OCI-LY3 (cell line): ENCODE measurements around the gene MRPL4.

Experiments used
- H2AFZ ChIP-seq: fragments of 200-600, 300-600 bp; shearing (Covaris generic); 2 replicates; pipeline ENCODE4 v1.6.0; 2014; ENCODE audit warnings: antibody characterized with exemption, low read depth, low read length
- H3K27ac ChIP-seq: fragments of 200-600, 300-600 bp; sonication (generic); 2 replicates; pipeline ENCODE4 v1.5.1; 2014; ENCODE audit warnings: mild to moderate bottlenecking, low read length, moderate library complexity, mixed read lengths
- H3K27me3 ChIP-seq: fragments of 200-600, 300-600 bp; sonication (generic); 2 replicates; pipeline ENCODE4 v1.6.1; 2014; ENCODE audit warnings: low read depth, low read length, mixed read lengths
- H3K36me3 ChIP-seq: fragments of 200-600, 300-600 bp; sonication (generic); replicated peaks from 2 replicates; pipeline ENCODE3; 2014; ENCODE audit warnings: low read depth, low read length, mixed read lengths
- H3K4me1 ChIP-seq: fragments of 300-600, 200-600 bp; sonication (generic); 2 replicates; pipeline ENCODE4 v1.6.1; 2014; ENCODE audit warnings: low read length, mixed read lengths
- H3K4me2 ChIP-seq: fragments of 200-600, 300-600 bp; sonication (generic); 2 replicates; pipeline ENCODE4 v1.6.1; 2014; ENCODE audit warnings: low read length, mixed read lengths
- H3K4me3 ChIP-seq: fragments of 300-600, 200-600 bp; sonication (generic); 2 replicates; pipeline ENCODE4 v1.5.1; 2014; ENCODE audit warnings: antibody characterized with exemption, mild to moderate bottlenecking, low read length, moderate library complexity
- H3K79me2 ChIP-seq: fragments of 300-600, 200-600 bp; shearing (Covaris generic); 2 replicates; pipeline ENCODE4 v1.6.1; 2014; ENCODE audit warnings: mild to moderate bottlenecking, low read length, mixed read lengths
- H3K9ac ChIP-seq: fragments of 300-600, 200-600 bp; shearing (Covaris generic); 2 replicates; pipeline ENCODE4 v1.6.0; 2014; ENCODE audit warnings: mild to moderate bottlenecking, low read length, moderate library complexity
- H3K9me3 ChIP-seq: fragments of 200-600, 300-600 bp; shearing (Covaris generic); 2 replicates; pipeline ENCODE4 v1.6.1; 2014; ENCODE audit warnings: low read length, mixed read lengths; ENCODE audit not compliant: insufficient read depth
- H4K20me1 ChIP-seq: fragments of 200-600, 300-600 bp; sonication (generic); 2 replicates; pipeline ENCODE4 v1.6.1; 2016; ENCODE audit warnings: low read length, mixed read lengths; ENCODE audit not compliant: insufficient read depth
- EZH2phosphoT487 ChIP-seq: fragments of 200-600 bp; shearing (Covaris generic); IDR thresholded peaks from 2 replicates; pipeline ENCODE4 v1.6.1; 2018; ENCODE audit warnings: antibody characterized with exemption, mixed run types, low read depth
- TF ChIP-seq, protein P1 (sequence below): fragments of 200-600, 300-600 bp; sonication (generic); IDR thresholded peaks from 2 replicates; pipeline ENCODE4 v1.5.1; 2014; ENCODE audit warnings: antibody characterized with exemption, low read length, low read depth

Gene MRPL4

GRCh38 chr19:10284065-10284959 lies 32.3 kb downstream of the MRPL4 start:
- H3K4me1 ChIP-seq, result peaks cover 5% of the 10 kb centered on the region
- H3K36me3 ChIP-seq, result peaks cover 68% of the 10 kb centered on the region
- H3K27ac ChIP-seq, result no peak overlapping the region
- no peaks in the 10 kb centered on the region for H3K27me3 ChIP-seq
- TF ChIP-seq EZH2phosphoT487, result no peak
- TF ChIP-seq, protein P1, sequence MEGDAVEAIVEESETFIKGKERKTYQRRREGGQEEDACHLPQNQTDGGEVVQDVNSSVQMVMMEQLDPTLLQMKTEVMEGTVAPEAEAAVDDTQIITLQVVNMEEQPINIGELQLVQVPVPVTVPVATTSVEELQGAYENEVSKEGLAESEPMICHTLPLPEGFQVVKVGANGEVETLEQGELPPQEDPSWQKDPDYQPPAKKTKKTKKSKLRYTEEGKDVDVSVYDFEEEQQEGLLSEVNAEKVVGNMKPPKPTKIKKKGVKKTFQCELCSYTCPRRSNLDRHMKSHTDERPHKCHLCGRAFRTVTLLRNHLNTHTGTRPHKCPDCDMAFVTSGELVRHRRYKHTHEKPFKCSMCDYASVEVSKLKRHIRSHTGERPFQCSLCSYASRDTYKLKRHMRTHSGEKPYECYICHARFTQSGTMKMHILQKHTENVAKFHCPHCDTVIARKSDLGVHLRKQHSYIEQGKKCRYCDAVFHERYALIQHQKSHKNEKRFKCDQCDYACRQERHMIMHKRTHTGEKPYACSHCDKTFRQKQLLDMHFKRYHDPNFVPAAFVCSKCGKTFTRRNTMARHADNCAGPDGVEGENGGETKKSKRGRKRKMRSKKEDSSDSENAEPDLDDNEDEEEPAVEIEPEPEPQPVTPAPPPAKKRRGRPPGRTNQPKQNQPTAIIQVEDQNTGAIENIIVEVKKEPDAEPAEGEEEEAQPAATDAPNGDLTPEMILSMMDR, result no peak
- no peak overlapping the region for H3K4me2 ChIP-seq
- H3K79me2 ChIP-seq, result peaks cover 42% of the 10 kb centered on the region
- no peaks in the 10 kb centered on the region for H3K9me3 ChIP-seq
- H3K4me3 ChIP-seq, result no peak overlapping the region
- H4K20me1 ChIP-seq, result peaks cover 72% of the 10 kb centered on the region
- no peak overlapping the region for H2AFZ ChIP-seq
- H3K9ac ChIP-seq, result no peak overlapping the region

- no peak overlapping the region for H3K4me3 ChIP-seq
- no peaks in the 10 kb centered on the region for H3K9me3 ChIP-seq
- no peak overlapping the region for H3K9ac ChIP-seq
- peaks cover 63% of the 10 kb centered on the region for H3K36me3 ChIP-seq
- H2AFZ ChIP-seq, result no peak overlapping the region
- no peak overlapping the region for H3K4me2 ChIP-seq
- H4K20me1 ChIP-seq, result peaks cover 66% of the 10 kb centered on the region
- H3K4me1 ChIP-seq, result peaks cover 5% of the 10 kb centered on the region
- peaks cover 36% of the 10 kb centered on the region for H3K79me2 ChIP-seq
- no peak overlapping the region for H3K27ac ChIP-seq
- TF ChIP-seq, protein P1, result no peak
- no peak for TF ChIP-seq EZH2phosphoT487
- H3K27me3 ChIP-seq, result no peaks in the 10 kb centered on the region
These were observed 32.9 kb downstream of the MRPL4 start for GRCh38 chr19:10284960-10285278.

- H3K79me2 ChIP-seq, result peaks cover 31% of the 10 kb centered on the region
- no peak overlapping the region for H3K9ac ChIP-seq
- H3K4me1 ChIP-seq, result peaks cover 5% of the 10 kb centered on the region
- H3K9me3 ChIP-seq, result no peaks in the 10 kb centered on the region
- no peak overlapping the region for H2AFZ ChIP-seq
- H3K4me3 ChIP-seq, result no peak overlapping the region
- H3K27ac ChIP-seq, result 0 out of 2 replicates have a peak overlapping the region, but pooled peaks have one; percentile 34
- H3K27me3 ChIP-seq, result no peaks in the 10 kb centered on the region
- no peak for TF ChIP-seq EZH2phosphoT487
- TF ChIP-seq, protein P1, result no peak
- peaks cover 63% of the 10 kb centered on the region for H4K20me1 ChIP-seq
- peaks cover 60% of the 10 kb centered on the region for H3K36me3 ChIP-seq
- no peak overlapping the region for H3K4me2 ChIP-seq
These were observed 33.4 kb downstream of the MRPL4 start for GRCh38 chr19:10285393-10285792.

GRCh38 chr19:10286803-10287737 lies 35.1 kb downstream of the MRPL4 start, which contains the start of gene ICAM4:
Gene ICAM4, plus strand, starts transcription at chr19:10286955. Its CDS starts 58 bp downstream, at chr19:10287013.
- H2AFZ ChIP-seq, result no peak within 1 kb of the TSS
- no peaks in the 10 kb centered on the region for H3K27me3 ChIP-seq
- peaks cover 5% of the 10 kb centered on the region for H3K4me1 ChIP-seq
- H4K20me1 ChIP-seq, result peaks cover 49% of the 10 kb centered on the region
- no peaks in the 10 kb centered on the region for H3K9me3 ChIP-seq
- TF ChIP-seq, protein P1, result no peak
- no peak for TF ChIP-seq EZH2phosphoT487
- H3K4me2 ChIP-seq, result no peak within 1 kb of the TSS
- peak within 1 kb of the TSS; percentile 34 for H3K27ac ChIP-seq
- peaks cover 17% of the 10 kb centered on the region for H3K79me2 ChIP-seq
- H3K9ac ChIP-seq, result no peak within 1 kb of the TSS
- no peak within 1 kb of the TSS for H3K4me3 ChIP-seq
- peaks cover 57% of the 10 kb centered on the region for H3K36me3 ChIP-seq
